Measurements from ENCODE around the gene LBX2. TPM values are rescaled to one million over a fixed set of nuclear protein-coding genes. Genes with fewer than 3 reads are reported as not detected.

LBX2 gene, protein sequence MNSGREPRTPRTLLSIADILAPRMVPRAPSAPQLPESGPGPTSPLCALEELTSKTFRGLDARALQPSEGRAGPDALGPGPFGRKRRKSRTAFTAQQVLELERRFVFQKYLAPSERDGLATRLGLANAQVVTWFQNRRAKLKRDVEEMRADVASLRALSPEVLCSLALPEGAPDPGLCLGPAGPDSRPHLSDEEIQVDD
- 1 to 10 TPM in 2 of 4 donors, under 1 TPM in 1, not detected in 1; 0.50 to 2.6 (median 1.9) TPM for total RNA-seq

DNA sequence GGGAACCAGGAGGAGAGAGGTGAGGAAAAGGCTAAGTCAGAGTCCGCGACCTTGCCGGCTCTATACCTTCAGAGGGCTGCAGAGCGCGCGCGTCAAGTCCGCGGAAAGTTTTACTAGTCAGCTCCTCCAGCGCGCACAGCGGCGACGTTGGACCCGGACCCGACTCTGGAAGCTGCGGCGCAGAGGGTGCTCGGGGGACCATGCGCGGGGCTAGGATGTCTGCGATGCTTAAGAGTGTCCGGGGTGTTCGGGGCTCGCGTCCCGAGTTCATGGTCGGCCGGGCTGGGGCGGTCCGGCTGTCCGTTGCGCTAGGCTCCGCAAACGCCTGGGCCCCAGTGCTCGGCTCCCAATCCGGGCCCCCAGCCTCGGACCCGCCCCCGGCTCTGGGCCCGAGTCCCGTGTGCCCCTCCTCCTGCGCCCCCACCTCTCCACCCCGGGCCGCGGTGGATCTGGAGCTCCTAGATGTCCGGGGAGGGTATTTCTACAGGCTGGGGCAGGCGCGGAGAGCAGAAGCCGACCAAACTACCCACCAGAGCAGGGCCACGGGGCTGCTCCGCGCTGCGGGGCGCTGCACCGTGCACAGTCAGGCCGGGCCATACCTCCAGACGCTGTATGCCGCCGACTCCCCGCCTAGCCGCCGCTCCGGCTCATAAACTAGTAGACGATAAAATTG, at the start of gene LBX2:
Gene LBX2, minus strand, starts transcription at position 337 of the 673 bp plus-strand sequence. Its CDS starts 66 bp downstream, at position 271.
- Histone ChIP-seq H3K27ac (no peak within 1 kb of the TSS), H3K4me1 (peaks cover 29 to 36% of the 10 kb centered on the region in 2 donors), H3K4me3 (replicated peaks in 1 of 3) (peak within 1 kb of the TSS in 1 of 3 donors; percentile 19), H3K36me3 (no peaks in the 10 kb centered on the region), H3K27me3 (peaks cover 7% of the 10 kb centered on the region), H3K9me3 (no peaks in the 10 kb centered on the region)
- TF ChIP-seq, protein P1, sequence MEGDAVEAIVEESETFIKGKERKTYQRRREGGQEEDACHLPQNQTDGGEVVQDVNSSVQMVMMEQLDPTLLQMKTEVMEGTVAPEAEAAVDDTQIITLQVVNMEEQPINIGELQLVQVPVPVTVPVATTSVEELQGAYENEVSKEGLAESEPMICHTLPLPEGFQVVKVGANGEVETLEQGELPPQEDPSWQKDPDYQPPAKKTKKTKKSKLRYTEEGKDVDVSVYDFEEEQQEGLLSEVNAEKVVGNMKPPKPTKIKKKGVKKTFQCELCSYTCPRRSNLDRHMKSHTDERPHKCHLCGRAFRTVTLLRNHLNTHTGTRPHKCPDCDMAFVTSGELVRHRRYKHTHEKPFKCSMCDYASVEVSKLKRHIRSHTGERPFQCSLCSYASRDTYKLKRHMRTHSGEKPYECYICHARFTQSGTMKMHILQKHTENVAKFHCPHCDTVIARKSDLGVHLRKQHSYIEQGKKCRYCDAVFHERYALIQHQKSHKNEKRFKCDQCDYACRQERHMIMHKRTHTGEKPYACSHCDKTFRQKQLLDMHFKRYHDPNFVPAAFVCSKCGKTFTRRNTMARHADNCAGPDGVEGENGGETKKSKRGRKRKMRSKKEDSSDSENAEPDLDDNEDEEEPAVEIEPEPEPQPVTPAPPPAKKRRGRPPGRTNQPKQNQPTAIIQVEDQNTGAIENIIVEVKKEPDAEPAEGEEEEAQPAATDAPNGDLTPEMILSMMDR (IDR thresholded peaks at IDR 0.05): no peak
- no peak for TF ChIP-seq POLR2A (IDR thresholded peaks at IDR 0.05)
- intact Hi-C loops (cut with DNase I): no loop called here
- WGBS, 2 donors: 9 to 13% methylated on average over 25 to 35 of the region's 65 CpGs
- no peak for DNase-seq

DNA sequence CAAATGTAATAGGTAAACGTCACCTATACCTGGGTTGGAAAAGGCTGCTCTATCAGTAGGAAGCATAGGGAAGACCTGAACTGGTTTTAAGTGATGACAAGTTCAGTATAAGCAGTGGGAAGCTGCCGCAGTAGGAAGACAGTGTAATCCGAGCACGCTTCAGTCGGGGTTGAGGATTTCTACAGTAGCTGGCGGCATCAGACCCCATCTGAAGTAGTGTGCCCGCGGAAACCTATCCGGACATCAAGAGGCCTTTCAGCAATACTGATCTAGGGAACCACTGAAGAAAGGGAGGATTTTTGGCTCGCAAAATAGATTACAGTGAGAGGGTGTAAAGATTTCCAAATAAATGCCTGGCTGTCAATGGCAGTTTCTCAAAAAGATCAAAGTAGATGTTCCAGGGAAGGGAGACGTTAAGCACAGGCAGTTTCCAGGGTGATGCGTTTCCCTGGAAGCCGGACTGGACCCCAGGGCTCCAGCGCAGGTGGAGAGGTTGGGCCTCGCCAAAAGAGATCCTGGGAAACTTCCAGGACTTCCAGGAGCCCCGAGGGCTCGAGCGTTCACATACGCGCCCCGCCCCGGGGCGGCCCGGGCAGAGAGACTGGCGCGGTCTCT, 49.0 kb upstream of the LBX2 start:
- no peaks in the 10 kb centered on the region for H3K9me3 ChIP-seq
- H3K4me3 ChIP-seq (replicated peaks in 1 of 3): peak overlapping the region in 2 of 3 donors; percentile 30 to 49
- H3K4me1 ChIP-seq: peaks cover 7 to 8% of the 10 kb centered on the region in 2 donors
- WGBS, 2 donors: 25% methylated on average over 15 to 16 of the region's 26 CpGs
- TF ChIP-seq POLR2A (IDR thresholded peaks at IDR 0.05): no peak
- TF ChIP-seq, protein P1 (IDR thresholded peaks at IDR 0.05): no peak
- no peaks in the 10 kb centered on the region for H3K27me3 ChIP-seq
- H3K27ac ChIP-seq: peak overlapping the region in 2 of 3 donors; percentile 11 to 57
- intact Hi-C loops (cut with DNase I): no loop called here
- no peak for DNase-seq
- no peaks in the 10 kb centered on the region for H3K36me3 ChIP-seq

DNA sequence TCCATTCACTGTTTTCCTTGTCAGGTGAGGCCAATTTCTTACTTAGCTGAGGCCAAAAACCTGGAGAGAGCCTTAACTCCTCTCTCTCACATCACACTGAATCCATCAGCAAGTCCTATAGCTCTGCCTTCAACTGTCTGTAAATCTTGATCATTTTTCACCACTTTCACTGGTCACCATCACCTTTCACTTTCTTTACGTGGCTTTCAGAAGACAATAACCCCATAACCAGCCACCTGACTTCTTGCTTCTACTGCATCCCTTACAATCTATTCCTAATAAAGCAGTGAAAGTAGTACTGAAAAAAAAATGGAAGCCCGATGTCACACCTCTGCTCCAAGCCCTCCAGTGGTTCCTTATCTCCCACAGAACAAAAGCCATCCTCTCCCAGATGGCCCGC, 46.6 kb upstream of the LBX2 start:
- DNase-seq: no peak
- Histone ChIP-seq H3K4me1 (peaks cover 7 to 8% of the 10 kb centered on the region in 2 donors), H3K27ac (no peak overlapping the region), H3K27me3 (no peaks in the 10 kb centered on the region), H3K4me3 (replicated peaks in 1 of 3) (no peak overlapping the region), H3K36me3 (no peaks in the 10 kb centered on the region), H3K9me3 (no peaks in the 10 kb centered on the region)
- intact Hi-C loops (cut with DNase I): no loop called here
- TF ChIP-seq, protein P1 (IDR thresholded peaks at IDR 0.05): no peak
- no peak for TF ChIP-seq POLR2A (IDR thresholded peaks at IDR 0.05)
- WGBS, 2 donors: 72 to 82% methylated on average over 3 of the region's 3 CpGs

DNA sequence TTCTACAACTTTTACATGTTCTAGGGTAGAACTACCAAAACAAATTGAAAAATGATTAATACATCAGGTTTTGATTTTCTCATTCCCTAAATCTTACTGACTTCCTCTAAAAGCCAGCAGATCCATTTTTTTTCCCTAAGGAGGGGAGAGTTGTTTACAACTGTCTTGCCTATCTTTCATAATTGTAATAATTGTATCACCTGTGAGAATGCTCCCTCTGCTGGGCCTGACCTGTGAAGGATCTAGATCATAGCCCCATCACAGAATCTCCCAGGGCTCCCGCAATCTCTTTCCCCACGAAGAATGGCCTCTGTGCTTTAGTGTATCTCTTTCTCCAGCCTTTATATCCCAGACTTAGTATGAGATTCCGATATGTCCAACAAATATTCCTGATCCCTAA, 45.2 kb upstream of the LBX2 start:
- no peaks in the 10 kb centered on the region for H3K9me3 ChIP-seq
- no peak overlapping the region for H3K27ac ChIP-seq
- H3K27me3 ChIP-seq: no peaks in the 10 kb centered on the region
- no peak overlapping the region for H3K4me3 ChIP-seq (replicated peaks in 1 of 3)
- no peaks in the 10 kb centered on the region for H3K36me3 ChIP-seq
- DNase-seq: no peak
- TF ChIP-seq POLR2A (IDR thresholded peaks at IDR 0.05): no peak
- TF ChIP-seq, protein P1 (IDR thresholded peaks at IDR 0.05): no peak
- WGBS, 2 donors: 93 to 97% methylated on average over 3 of the region's 3 CpGs
- H3K4me1 ChIP-seq: peaks cover 5 to 6% of the 10 kb centered on the region in 2 donors
- intact Hi-C loops (cut with DNase I): no loop called here

DNA sequence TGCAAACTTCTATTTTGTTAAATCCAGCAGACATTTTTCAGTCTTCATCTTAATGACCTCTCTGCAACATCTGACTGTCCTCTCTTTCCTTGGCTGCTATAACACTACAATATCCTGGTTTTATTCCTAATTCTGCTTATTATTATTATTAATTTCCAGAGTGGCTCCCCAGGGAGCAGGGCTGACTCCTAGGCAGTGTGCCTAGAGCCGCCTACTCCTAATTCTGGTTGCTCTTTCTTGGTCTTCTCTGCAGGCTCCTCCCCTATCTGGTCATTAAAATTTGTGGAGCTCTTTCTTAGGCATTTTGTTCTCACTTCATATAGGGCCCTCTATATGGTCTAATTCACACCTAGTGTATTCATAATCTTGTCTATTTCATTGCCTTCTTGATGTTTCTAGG, 43.6 kb upstream of the LBX2 start:
- peaks cover 0 to 6% of the 10 kb centered on the region in 2 donors for H3K4me1 ChIP-seq
- TF ChIP-seq, protein P1 (IDR thresholded peaks at IDR 0.05): no peak
- no peak for TF ChIP-seq POLR2A (IDR thresholded peaks at IDR 0.05)
- no peaks in the 10 kb centered on the region for H3K36me3 ChIP-seq
- WGBS, 2 donors: 85 to 86% methylated on average over 1 of the region's 1 CpG
- no peaks in the 10 kb centered on the region for H3K9me3 ChIP-seq
- no peaks in the 10 kb centered on the region for H3K27me3 ChIP-seq
- intact Hi-C loops (cut with DNase I): no loop called here
- H3K27ac ChIP-seq: no peak overlapping the region
- DNase-seq: no peak
- H3K4me3 ChIP-seq (replicated peaks in 1 of 3): no peak overlapping the region

Measured in thyroid gland (tissue), 4 donors.